ENCODE measurements around the gene IGF1R. TPM values are rescaled to one million over a fixed set of nuclear protein-coding genes. Genes with fewer than 3 reads are reported as not detected.

The IGF1R gene
- total RNA-seq, 4 donors from 2014 or later = 49.4 to 239 (median 109) TPM

DNA sequence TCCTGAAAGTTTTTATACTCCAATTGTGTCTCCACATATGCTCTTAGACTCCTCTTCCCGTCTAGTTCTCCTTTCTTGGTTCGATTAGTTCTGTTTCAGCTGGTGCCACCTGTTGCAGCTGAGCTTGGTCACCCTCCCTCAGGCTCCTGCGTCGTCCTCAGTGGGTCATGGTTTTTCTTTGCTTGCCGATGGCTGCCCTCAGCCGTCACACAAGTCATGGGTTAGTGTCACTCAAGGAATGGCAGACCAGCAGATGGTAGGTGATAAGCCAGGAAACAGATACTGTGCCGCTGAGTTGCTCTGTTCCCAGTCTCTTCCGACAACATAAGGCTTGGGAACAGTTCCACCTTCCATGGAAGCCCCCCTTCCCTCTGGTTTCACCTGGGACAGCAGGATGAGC, 109.9 kb downstream of the IGF1R start:
- no peak for DNase-seq
- in situ Hi-C loops (cut with MboI; ENCODE audit: low pct_ligation_motif_present in 1 of 4, low pct_unique_long_range_greater_than_20kb in 1 of 4, low sequenced_read_pairs in 3 of 4) = no loop called here
- 83% methylated on average over 8 of the region's 8 CpGs; no CpG with 5 or more reads in 1 of the 2 donors for WGBS, 2 donors (ENCODE audit: low coverage in 1 of 2)
- H3K4me1 ChIP-seq = peaks cover 4 to 28% (median 15%) of the 10 kb centered on the region in 4 donors
- no peaks in the 10 kb centered on the region for H3K9me3 ChIP-seq
- H3K27me3 ChIP-seq = no peaks in the 10 kb centered on the region
- H3K27ac ChIP-seq = no peak overlapping the region
- no peaks in the 10 kb centered on the region for H3K36me3 ChIP-seq
- intact Hi-C loops (cut with DNase I; ENCODE audit: low total_unique reads) = no loop called here
- no peak overlapping the region for H3K4me3 ChIP-seq
- TF ChIP-seq POLR2A (IDR thresholded peaks at IDR 0.05) = no peak
- no peak for TF ChIP-seq POLR2AphosphoS5 (IDR thresholded peaks at IDR 0.05)
- TF ChIP-seq, protein P1, sequence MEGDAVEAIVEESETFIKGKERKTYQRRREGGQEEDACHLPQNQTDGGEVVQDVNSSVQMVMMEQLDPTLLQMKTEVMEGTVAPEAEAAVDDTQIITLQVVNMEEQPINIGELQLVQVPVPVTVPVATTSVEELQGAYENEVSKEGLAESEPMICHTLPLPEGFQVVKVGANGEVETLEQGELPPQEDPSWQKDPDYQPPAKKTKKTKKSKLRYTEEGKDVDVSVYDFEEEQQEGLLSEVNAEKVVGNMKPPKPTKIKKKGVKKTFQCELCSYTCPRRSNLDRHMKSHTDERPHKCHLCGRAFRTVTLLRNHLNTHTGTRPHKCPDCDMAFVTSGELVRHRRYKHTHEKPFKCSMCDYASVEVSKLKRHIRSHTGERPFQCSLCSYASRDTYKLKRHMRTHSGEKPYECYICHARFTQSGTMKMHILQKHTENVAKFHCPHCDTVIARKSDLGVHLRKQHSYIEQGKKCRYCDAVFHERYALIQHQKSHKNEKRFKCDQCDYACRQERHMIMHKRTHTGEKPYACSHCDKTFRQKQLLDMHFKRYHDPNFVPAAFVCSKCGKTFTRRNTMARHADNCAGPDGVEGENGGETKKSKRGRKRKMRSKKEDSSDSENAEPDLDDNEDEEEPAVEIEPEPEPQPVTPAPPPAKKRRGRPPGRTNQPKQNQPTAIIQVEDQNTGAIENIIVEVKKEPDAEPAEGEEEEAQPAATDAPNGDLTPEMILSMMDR (IDR thresholded peaks at IDR 0.05) = no peak
- TF ChIP-seq EP300 (IDR thresholded peaks at IDR 0.05; ENCODE audit: low read depth) = no peak

DNA sequence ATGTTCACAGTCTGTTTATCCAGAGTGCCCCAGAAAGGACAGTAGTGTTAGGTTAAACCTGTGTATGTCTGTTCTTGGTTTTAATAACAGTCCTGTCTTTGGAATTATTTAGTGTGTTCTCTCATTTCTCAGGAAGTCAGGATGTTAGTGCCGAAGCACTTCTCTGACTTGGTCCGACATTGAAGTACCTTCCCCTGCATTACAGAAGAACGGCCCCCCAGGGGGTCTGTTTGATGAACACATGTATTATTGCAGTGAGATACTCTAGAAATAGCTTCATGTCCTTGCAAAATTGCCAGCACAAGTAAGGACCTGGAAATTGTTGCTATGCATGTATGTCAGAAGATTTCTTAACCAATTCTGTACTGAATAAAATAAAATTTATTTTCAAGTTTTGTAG, 110.9 kb downstream of the IGF1R start:
- no peak for TF ChIP-seq POLR2AphosphoS5 (IDR thresholded peaks at IDR 0.05)
- TF ChIP-seq POLR2A (IDR thresholded peaks at IDR 0.05) = no peak
- TF ChIP-seq, protein P1 (IDR thresholded peaks at IDR 0.05) = no peak
- no peak for TF ChIP-seq EP300 (IDR thresholded peaks at IDR 0.05; ENCODE audit: low read depth)
- Histone ChIP-seq H3K36me3 (no peaks in the 10 kb centered on the region), H3K27ac (no peak overlapping the region), H3K4me3 (no peak overlapping the region), H3K4me1 (peaks cover 4 to 28% (median 18%) of the 10 kb centered on the region in 4 donors), H3K9me3 (no peaks in the 10 kb centered on the region), H3K27me3 (no peaks in the 10 kb centered on the region)
- in situ Hi-C loops (cut with MboI; ENCODE audit: low pct_ligation_motif_present in 1 of 4, low pct_unique_long_range_greater_than_20kb in 1 of 4, low sequenced_read_pairs in 3 of 4) = no loop called here
- 83 to 90% methylated on average over 2 to 3 of the region's 3 CpGs for WGBS, 2 donors (ENCODE audit: low coverage in 1 of 2)
- intact Hi-C loops (cut with DNase I; ENCODE audit: low total_unique reads) = no loop called here
- DNase-seq = no peak

DNA sequence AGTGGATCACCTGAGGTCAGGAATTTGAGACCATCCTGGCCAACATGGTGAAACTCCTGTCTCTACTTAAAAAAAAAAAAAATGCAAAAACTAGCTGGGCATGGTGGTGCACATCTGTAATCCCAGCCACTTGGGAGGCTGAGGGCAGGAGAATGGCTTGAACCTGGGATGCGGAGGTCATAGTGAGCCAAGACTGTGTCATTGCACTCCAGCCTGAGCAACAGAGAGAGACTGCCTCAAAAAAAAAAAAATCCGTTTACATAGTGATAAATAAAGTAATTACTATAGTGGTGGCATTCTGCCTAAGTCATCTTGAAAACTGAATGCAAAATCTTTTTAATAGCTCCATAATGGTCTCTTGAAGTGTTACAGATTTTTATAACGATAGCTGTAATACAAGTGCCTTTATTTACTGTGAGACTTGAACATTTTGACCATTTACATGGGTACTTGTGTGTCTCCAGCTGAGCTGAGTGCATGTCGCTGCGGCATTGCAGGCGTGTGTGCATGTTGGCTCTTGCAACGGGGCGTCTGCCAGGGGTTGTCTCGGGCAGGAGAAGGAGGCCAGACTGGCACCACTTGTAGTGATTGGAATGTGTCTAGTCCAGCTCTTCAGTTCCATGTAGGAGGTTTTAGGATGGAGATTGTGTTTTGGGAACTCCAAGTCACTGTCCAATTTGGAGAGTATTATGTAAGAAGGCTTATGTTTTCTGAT, 111.9 kb downstream of the IGF1R start:
- H3K36me3 ChIP-seq = no peaks in the 10 kb centered on the region
- no peak for DNase-seq
- no peak for TF ChIP-seq POLR2A (IDR thresholded peaks at IDR 0.05)
- 41 to 48% methylated on average over 3 to 9 of the region's 9 CpGs for WGBS, 2 donors (ENCODE audit: low coverage in 1 of 2)
- no peaks in the 10 kb centered on the region for H3K9me3 ChIP-seq
- H3K4me3 ChIP-seq = no peak overlapping the region
- H3K27me3 ChIP-seq = no peaks in the 10 kb centered on the region
- peaks cover 4 to 24% (median 15%) of the 10 kb centered on the region in 4 donors for H3K4me1 ChIP-seq
- intact Hi-C loops (cut with DNase I; ENCODE audit: low total_unique reads) = no loop called here
- in situ Hi-C loops (cut with MboI; ENCODE audit: low pct_ligation_motif_present in 1 of 4, low pct_unique_long_range_greater_than_20kb in 1 of 4, low sequenced_read_pairs in 3 of 4) = no loop called here
- H3K27ac ChIP-seq = no peak overlapping the region

DNA sequence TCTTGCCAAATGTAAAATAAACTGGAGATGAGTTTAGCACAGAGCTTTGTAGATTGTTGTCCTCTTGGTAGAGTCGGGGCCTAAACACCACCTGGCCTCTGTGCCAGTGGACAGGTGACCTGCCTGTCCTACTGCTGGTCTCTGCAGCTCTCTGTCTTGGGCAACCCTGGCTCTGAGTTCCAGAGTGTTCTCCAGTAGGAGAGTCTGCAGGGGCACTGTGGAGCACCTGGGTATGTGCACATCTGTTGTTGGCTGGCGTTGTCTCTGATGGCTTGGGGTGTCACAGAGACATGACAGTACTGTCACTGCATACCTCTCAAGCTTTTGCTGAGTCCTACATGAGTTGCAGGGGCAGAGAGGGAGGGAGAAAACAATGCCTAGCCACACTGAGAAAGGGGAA, 112.6 kb downstream of the IGF1R start:
- TF ChIP-seq POLR2A (IDR thresholded peaks at IDR 0.05) (no peak), POLR2AphosphoS5 (IDR thresholded peaks at IDR 0.05) (no peak), EP300 (IDR thresholded peaks at IDR 0.05; ENCODE audit: low read depth) (no peak)
- TF ChIP-seq, protein P1 (IDR thresholded peaks at IDR 0.05) = no peak
- intact Hi-C loops (cut with DNase I; ENCODE audit: low total_unique reads) = no loop called here
- in situ Hi-C loops (cut with MboI; ENCODE audit: low pct_ligation_motif_present in 1 of 4, low pct_unique_long_range_greater_than_20kb in 1 of 4, low sequenced_read_pairs in 3 of 4) = no loop called here
- Histone ChIP-seq H3K4me1 (peaks cover 4 to 23% (median 15%) of the 10 kb centered on the region in 4 donors), H3K9me3 (no peaks in the 10 kb centered on the region), H3K36me3 (no peaks in the 10 kb centered on the region), H3K27me3 (no peaks in the 10 kb centered on the region), H3K4me3 (no peak overlapping the region), H3K27ac (no peak overlapping the region)
- WGBS, 2 donors (ENCODE audit: low coverage in 1 of 2) = 68% methylated on average over 2 of the region's 2 CpGs; no CpG with 5 or more reads in 1 of the 2 donors
- no peak for DNase-seq

Measured in transverse colon (tissue), 4 donors.